Measurements from ENCODE around the gene QSER1. TPM values are rescaled to one million over a fixed set of nuclear protein-coding genes. Genes with fewer than 3 reads are reported as not detected.
"Not testable (repeated sequence)": the region's sequence is repeated elsewhere in the genome, so short reads cannot be mapped to it uniquely, and the experiment has no call there.

The QSER1 gene
- total RNA-seq, 6 donors from 2014 or later = 17.5 to 53.0 (median 23.1) TPM

DNA sequence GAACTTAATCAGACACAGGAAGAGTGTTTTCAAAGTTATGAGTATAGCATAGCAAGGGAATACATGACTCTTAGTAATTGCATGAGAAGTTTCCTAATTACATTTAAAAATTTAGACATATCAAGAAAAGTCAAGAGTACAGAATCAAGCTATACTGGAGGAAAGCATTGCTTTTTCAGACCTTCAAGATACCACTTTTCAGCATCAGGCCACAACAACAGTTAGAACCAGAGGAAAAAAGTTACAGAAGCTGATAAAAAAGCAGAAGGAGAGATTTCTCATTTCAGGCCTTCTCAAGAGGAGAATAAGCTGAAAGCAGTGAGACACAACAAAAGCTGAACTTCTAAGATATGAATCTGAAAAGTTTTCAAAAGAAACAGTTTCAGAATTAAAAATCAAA is 28.1 kb upstream of the QSER1 start:
- Histone ChIP-seq H3K4me3 (no peak overlapping the region), H3K36me3 (no peaks in the 10 kb centered on the region), H3K9me3 (no peaks in the 10 kb centered on the region), H3K27me3 (no peaks in the 10 kb centered on the region), H3K4me1 (no peaks in the 10 kb centered on the region), H3K27ac (no peak overlapping the region)
- no peak for ATAC-seq (ENCODE audit: low FRiP score in 2 of 2)
- no peak for DNase-seq
- TF ChIP-seq CTCF (IDR thresholded peaks at IDR 0.05) (no peak), EP300 (IDR thresholded peaks at IDR 0.05) (no peak), POLR2A (IDR thresholded peaks at IDR 0.05) (no peak), POLR2AphosphoS5 (IDR thresholded peaks at IDR 0.05) (no peak)

DNA sequence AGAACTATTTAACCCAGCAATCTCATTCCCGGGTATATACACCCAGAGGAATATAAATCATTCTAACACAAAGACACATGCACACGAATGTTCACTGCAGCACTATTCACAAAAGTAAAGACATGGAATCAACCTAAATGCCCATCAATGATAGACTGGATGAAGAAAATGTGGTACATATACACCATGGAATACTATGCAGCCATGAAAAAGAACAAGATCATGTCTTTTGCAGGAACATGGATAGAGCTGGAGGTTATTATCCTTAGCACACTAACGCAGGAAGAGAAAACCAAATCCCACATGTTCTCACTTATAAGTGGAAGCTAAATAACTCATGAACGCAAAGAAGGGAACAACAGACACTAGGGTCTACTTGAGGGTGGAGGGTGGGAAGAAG is 23.9 kb upstream of the QSER1 start:
- ATAC-seq (ENCODE audit: low FRiP score in 2 of 2); H3K27me3 ChIP-seq; H3K9me3 ChIP-seq; DNase-seq; H3K4me1 ChIP-seq; H3K27ac ChIP-seq; H3K4me3 ChIP-seq; H3K36me3 ChIP-seq: not testable (repeated sequence)
- 65 to 69% methylated on average over 4 of the region's 4 CpGs for WGBS, 2 donors

- Histone ChIP-seq H3K4me3 (no peak overlapping the region), H3K27me3 (no peaks in the 10 kb centered on the region), H3K9me3 (no peaks in the 10 kb centered on the region), H3K4me1 (no peaks in the 10 kb centered on the region), H3K36me3 (no peaks in the 10 kb centered on the region), H3K27ac (no peak overlapping the region)
- ATAC-seq (ENCODE audit: low FRiP score in 2 of 2) (no peak), DNase-seq (no peak)
- no peak for TF ChIP-seq POLR2AphosphoS5 (IDR thresholded peaks at IDR 0.05)
- TF ChIP-seq CTCF (IDR thresholded peaks at IDR 0.05) = peak in 3 of 6 experiments; percentile 8 to 9 (median 8)
- 32 to 48% methylated on average over 1 to 2 of the region's 2 CpGs for WGBS, 2 donors
These were observed 21.9 kb upstream of the QSER1 start for GRCh38 chr11:32870676-32871075.

DNA sequence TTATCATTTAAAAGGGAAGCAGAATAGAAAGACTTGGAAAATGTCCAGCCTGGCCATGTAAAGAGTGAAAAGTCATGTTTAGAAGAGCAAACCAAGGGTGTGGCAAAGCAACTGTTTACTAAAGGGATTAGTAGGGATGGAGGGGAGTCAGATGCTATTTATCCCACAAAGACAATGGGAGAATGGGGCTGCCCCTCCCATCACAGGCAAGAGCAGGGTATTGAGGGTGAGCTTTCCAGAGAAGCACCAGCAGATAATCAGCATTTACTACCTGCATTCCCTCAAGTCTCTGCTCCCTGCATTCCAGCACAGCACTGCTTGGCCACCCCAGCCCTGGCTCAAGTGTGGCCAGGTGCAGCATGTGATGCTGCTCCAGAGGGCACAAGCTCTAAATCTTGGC is 18.5 kb upstream of the QSER1 start:
- Histone ChIP-seq H3K4me3 (no peak overlapping the region), H3K36me3 (no peaks in the 10 kb centered on the region), H3K27me3 (no peaks in the 10 kb centered on the region), H3K4me1 (no peaks in the 10 kb centered on the region), H3K27ac (no peak overlapping the region), H3K9me3 (no peaks in the 10 kb centered on the region)
- DNase-seq (no peak), ATAC-seq (ENCODE audit: low FRiP score in 2 of 2) (no peak)
- TF ChIP-seq EP300 (IDR thresholded peaks at IDR 0.05) = no peak
- no peak for TF ChIP-seq POLR2AphosphoS5 (IDR thresholded peaks at IDR 0.05)
- TF ChIP-seq CTCF (IDR thresholded peaks at IDR 0.05) = no peak
- no peak for TF ChIP-seq POLR2A (IDR thresholded peaks at IDR 0.05)

GRCh38 chr11:32881286-32881685 is 11.3 kb upstream of the QSER1 start:
- ATAC-seq (ENCODE audit: low FRiP score in 2 of 2) = no peak
- no peak overlapping the region for H3K4me3 ChIP-seq
- no peak for TF ChIP-seq CTCF (IDR thresholded peaks at IDR 0.05)
- no peak for TF ChIP-seq POLR2A (IDR thresholded peaks at IDR 0.05)
- TF ChIP-seq POLR2AphosphoS5 (IDR thresholded peaks at IDR 0.05) = no peak
- no peak for TF ChIP-seq EP300 (IDR thresholded peaks at IDR 0.05)
- 61 to 64% methylated on average over 4 of the region's 4 CpGs for WGBS, 2 donors
- DNase-seq = no peak
- H3K27me3 ChIP-seq = no peaks in the 10 kb centered on the region
- H3K36me3 ChIP-seq = no peaks in the 10 kb centered on the region
- H3K27ac ChIP-seq = no peak overlapping the region
- H3K9me3 ChIP-seq = no peaks in the 10 kb centered on the region
- H3K4me1 ChIP-seq = no peaks in the 10 kb centered on the region
